GM23338 (cell line): ENCODE results near the gene CD53. TPM values are rescaled to one million over a fixed set of nuclear protein-coding genes. Genes with fewer than 3 reads are reported as not detected.
"Not testable (repeated sequence)": the region's sequence is repeated elsewhere in the genome, so short reads cannot be mapped to it uniquely, and the experiment has no call there.

ENCODE experiments used
- ATAC-seq: fragments of 200-7000 bp; cut with Tn5 transposase; 3 replicates; pipeline ENCODE4 v1.9.1; 2020
- DNase-seq: peaks from one replicate; pipeline ENCODE4 v3.0.0-alpha.2; 2015; ENCODE audit warnings: low spot score
- H2AFZ ChIP-seq: fragments of 200-600 bp; sonication (generic); 2 replicates; pipeline ENCODE4 v1.8.0; 2016; ENCODE audit warnings: antibody characterized with exemption, mild to moderate bottlenecking, moderate library complexity
- H3F3A ChIP-seq: fragments of 200-600 bp; sonication (generic); replicated peaks from 2 replicates; pipeline ENCODE4 v1.8.0; 2017; ENCODE audit warnings: antibody characterized with exemption, mixed run types, low read depth
- H3K27ac ChIP-seq: fragments of 200-600 bp; sonication (generic); 2 replicates; pipeline ENCODE4 v1.6.1; 2016; ENCODE audit warnings: low read depth
- H3K27me3 ChIP-seq: fragments of 200-600 bp; sonication (generic); 2 replicates; pipeline ENCODE4 v1.8.0; 2016; ENCODE audit warnings: mild to moderate bottlenecking, mixed run types, moderate library complexity; ENCODE audit not compliant: insufficient read depth
- H3K36me3 ChIP-seq: fragments of 200-600 bp; sonication (generic); 2 replicates; pipeline ENCODE4 v1.8.0; 2016; ENCODE audit warnings: mild to moderate bottlenecking; ENCODE audit not compliant: insufficient read depth
- H3K4me1 ChIP-seq: fragments of 200-600 bp; sonication (generic); 2 replicates; pipeline ENCODE4 v1.8.0; 2016; ENCODE audit warnings: mild to moderate bottlenecking, moderate library complexity; ENCODE audit not compliant: insufficient read depth
- H3K4me2 ChIP-seq: fragments of 200-600 bp; sonication (generic); 2 replicates; pipeline ENCODE4 v1.7.1; 2017; ENCODE audit warnings: mixed run types
- H3K4me3 ChIP-seq: fragments of 200-600 bp; sonication (generic); 2 replicates; pipeline ENCODE4 v1.6.1; 2016; ENCODE audit warnings: mixed run types
- H3K79me2 ChIP-seq: fragments of 200-600 bp; sonication (generic); replicated peaks from 2 replicates; pipeline ENCODE4 v1.8.0; 2017; ENCODE audit warnings: mild to moderate bottlenecking; ENCODE audit not compliant: insufficient read depth
- H3K9me2 ChIP-seq: fragments of 200-600 bp; sonication (generic); 2 replicates; pipeline ENCODE4 v1.8.0; 2017; ENCODE audit not compliant: insufficient read depth
- H4K20me1 ChIP-seq: fragments of 200-600 bp; sonication (generic); replicated peaks from 2 replicates; pipeline ENCODE4 v1.8.0; 2017; ENCODE audit warnings: mild to moderate bottlenecking; ENCODE audit not compliant: insufficient read depth
- H3K27ac Mint-ChIP-seq: 2 replicates; pipeline ENCODE4 v1.8.0; 2020; ENCODE audit warnings: inconsistent platforms, mild to moderate bottlenecking, moderate library complexity, mixed read lengths
- H3K27me3 Mint-ChIP-seq: 3 replicates; pipeline ENCODE4 v1.8.0; 2022; ENCODE audit warnings: low read depth, mild to moderate bottlenecking, moderate library complexity, mixed read lengths, inconsistent platforms; ENCODE audit not compliant: insufficient read depth, poor library complexity
- H3K36me3 Mint-ChIP-seq: 3 replicates; pipeline ENCODE4 v1.8.0; 2021; ENCODE audit warnings: low read depth, mild to moderate bottlenecking, inconsistent platforms, moderate library complexity, mixed read lengths
- H3K4me1 Mint-ChIP-seq: 3 replicates; pipeline ENCODE4 v1.8.0; 2020; ENCODE audit warnings: mild to moderate bottlenecking, inconsistent platforms, mixed read lengths
- H3K4me3 Mint-ChIP-seq: 3 replicates; pipeline ENCODE4 v1.8.0; 2021; ENCODE audit warnings: moderate library complexity, mild to moderate bottlenecking, inconsistent platforms, mixed read lengths
- H3K9me3 Mint-ChIP-seq: 3 replicates; pipeline ENCODE4 v1.8.0; 2020; ENCODE audit warnings: moderate library complexity, mild to moderate bottlenecking, inconsistent platforms, mixed read lengths
- CREB1 ChIP-seq: fragments of 250-450 bp; sonication (Bioruptor Pico); IDR thresholded peaks from 2 replicates; pipeline ENCODE4 v1.5.0; 2020; ENCODE audit warnings: low read depth, mild to moderate bottlenecking, moderate library complexity
- ETS1 ChIP-seq: IDR thresholded peaks from 2 replicates; pipeline ENCODE4 v1.6.1; 2016; ENCODE audit warnings: antibody characterized with exemption
- EZH2 ChIP-seq: fragments of 200-600 bp; sonication (generic); IDR thresholded peaks from one replicate; pipeline ENCODE4 v1.8.0; 2017; ENCODE audit warnings: antibody characterized with exemption, mild to moderate bottlenecking, low read depth; ENCODE audit not compliant: unreplicated experiment
- EZH2phosphoT487 ChIP-seq: fragments of 200-600 bp; sonication (generic); IDR thresholded peaks from one replicate; pipeline ENCODE4 v1.8.1; 2018; ENCODE audit warnings: antibody characterized with exemption; ENCODE audit not compliant: unreplicated experiment
- JUNB ChIP-seq: IDR thresholded peaks from one replicate; pipeline ENCODE4 v1.6.1; 2016; ENCODE audit warnings: antibody characterized with exemption; ENCODE audit not compliant: unreplicated experiment
- NANOG ChIP-seq: IDR thresholded peaks from 2 replicates; pipeline ENCODE4 v1.6.1; 2016; ENCODE audit warnings: antibody characterized with exemption, borderline replicate concordance
- POLR2AphosphoS5 ChIP-seq: IDR thresholded peaks from 2 replicates; pipeline ENCODE4 v1.6.1; 2016; ENCODE audit warnings: antibody characterized with exemption, low read depth
- REST ChIP-seq: IDR thresholded peaks from one replicate; pipeline ENCODE4 v1.6.1; 2018; ENCODE audit warnings: antibody characterized with exemption; ENCODE audit not compliant: unreplicated experiment
- STAT1 ChIP-seq: IDR thresholded peaks from one replicate; pipeline ENCODE4 v1.6.1; 2016; ENCODE audit warnings: antibody characterized with exemption; ENCODE audit not compliant: unreplicated experiment
- ZNF114 ChIP-seq: fragments of 250-450 bp; sonication (Bioruptor Pico); IDR thresholded peaks from 2 replicates; pipeline ENCODE4 v1.5.0; 2020; ENCODE audit warnings: mild to moderate bottlenecking, moderate library complexity
- ZNF331 ChIP-seq: fragments of 250-450 bp; sonication (Bioruptor Pico); IDR thresholded peaks from 2 replicates; pipeline ENCODE4 v1.5.0; 2020; ENCODE audit warnings: low read depth, mild to moderate bottlenecking, moderate library complexity
- ZNF462 ChIP-seq: fragments of 250-450 bp; sonication (Bioruptor Pico); IDR thresholded peaks from 2 replicates; pipeline ENCODE4 v1.5.0; 2020; ENCODE audit warnings: mild to moderate bottlenecking, moderate library complexity
- polyA plus RNA-seq: library from polyadenylated mRNA; unstranded; fragments of >200 nt; fragmentation: Nextera tagmentation; extraction: Ambion mirVana; gene quantifications from 2 replicates; pipeline ENCODE4 v1.2.1, GENCODE V29; 2016
- total RNA-seq: library from RNA; depleted of rRNA; stranded (reverse); fragments of >200 nt; shearing (Covaris generic); gene quantifications from 2 replicates; pipeline ENCODE4 v1.2.3, GENCODE V29; 2014

Gene CD53
- total and polyA plus RNA-seq, 2 experiments from 2014 or later, result 0.28 to 0.70 TPM

GRCh38 chr1:110931097-110931496 is 58.1 kb downstream of the CD53 start:
- ATAC-seq, H3K27ac ChIP-seq, H3F3A ChIP-seq, H3K27me3 Mint-ChIP-seq, DNase-seq, H3K4me1 ChIP-seq, H3K27me3 ChIP-seq, H3K4me3 ChIP-seq, H3K9me2 ChIP-seq, H4K20me1 ChIP-seq, H3K79me2 ChIP-seq, H3K4me1 Mint-ChIP-seq, H3K36me3 Mint-ChIP-seq, H3K9me3 Mint-ChIP-seq, H3K4me2 ChIP-seq, H3K36me3 ChIP-seq, H3K27ac Mint-ChIP-seq, H2AFZ ChIP-seq, H3K4me3 Mint-ChIP-seq: not testable (repeated sequence)

GRCh38 chr1:110936567-110936966 is 63.6 kb downstream of the CD53 start:
- Mint-ChIP-seq H3K9me3 (peaks cover 2% of the 10 kb centered on the region; the same call in 2 of the 3 replicates), H3K4me3 (no peak overlapping the region)
- no peaks in the 10 kb centered on the region for H3K9me2 ChIP-seq
- TF ChIP-seq ZNF462, result no peak
- no peak for TF ChIP-seq ZNF114 (CRISPR knock-in tag)
- no peak for TF ChIP-seq REST
- no peak for TF ChIP-seq POLR2AphosphoS5
- no peak for TF ChIP-seq ZNF331 (CRISPR knock-in tag)
- no peak for TF ChIP-seq EZH2phosphoT487
- no peak for TF ChIP-seq EZH2
- no peak for TF ChIP-seq NANOG
- TF ChIP-seq STAT1, result no peak
- no peak for TF ChIP-seq CREB1 (CRISPR knock-in tag)
- no peak for TF ChIP-seq ETS1
- no peak for TF ChIP-seq JUNB

More at GRCh38 chr1:110936567-110936966, 63.6 kb downstream of the CD53 start:
- Histone ChIP-seq H4K20me1 (no peaks in the 10 kb centered on the region), H3K27ac (no peak overlapping the region), H3K4me1 (no peaks in the 10 kb centered on the region), H3K4me2 (no peak overlapping the region), H3K79me2 (no peaks in the 10 kb centered on the region), H3F3A (no peaks in the 10 kb centered on the region), H3K27me3 (no peaks in the 10 kb centered on the region), H3K36me3 (no peaks in the 10 kb centered on the region), H3K4me3 (no peak overlapping the region), H2AFZ (no peak overlapping the region)
- Mint-ChIP-seq H3K27ac (no peak overlapping the region), H3K27me3 (no peaks in the 10 kb centered on the region), H3K36me3 (peaks cover under 1% of the 10 kb centered on the region; the same call in 1 of the 3 replicates), H3K4me1 (no peaks in the 10 kb centered on the region)
- no peak for ATAC-seq
- no peak for DNase-seq
